Measurements from ENCODE around the gene TRMO.
"Not testable (repeated sequence)": the region's sequence is repeated elsewhere in the genome, so short reads cannot be mapped to it uniquely, and the experiment has no call there.

The TRMO gene

GRCh38 chr9:97921959-97922724 lies at the start of gene TRMO:
Gene TRMO, minus strand, starts transcription at chr9:97922500. Its CDS starts 7 bp downstream, at chr9:97922493.
- DNase-seq = peak; percentile 67

GRCh38 chr9:97970165-97970564 lies 47.9 kb upstream of the TRMO start:
- no peak for DNase-seq

- no peak for DNase-seq
These were observed 46.7 kb upstream of the TRMO start for GRCh38 chr9:97969014-97969413.

- DNase-seq = no peak
These were observed 44.2 kb upstream of the TRMO start for GRCh38 chr9:97966493-97966892.

- no peak for DNase-seq
These were observed 42.6 kb upstream of the TRMO start for GRCh38 chr9:97964901-97965300.

GRCh38 chr9:97963232-97963631 lies 40.9 kb upstream of the TRMO start:
- DNase-seq = no peak

- no peak for DNase-seq
These were observed 40.3 kb upstream of the TRMO start for GRCh38 chr9:97962575-97962974.

GRCh38 chr9:97962136-97962535 lies 39.8 kb upstream of the TRMO start:
- DNase-seq = no peak

GRCh38 chr9:97961361-97961760 lies 39.1 kb upstream of the TRMO start:
- no peak for DNase-seq

GRCh38 chr9:97960678-97961328 lies 38.5 kb upstream of the TRMO start:
- not testable (repeated sequence) for DNase-seq

GRCh38 chr9:97959585-97959984 lies 37.3 kb upstream of the TRMO start:
- DNase-seq = no peak

GRCh38 chr9:97958812-97959511 lies 36.7 kb upstream of the TRMO start:
- DNase-seq = no peak

- DNase-seq = no peak
These were observed 34.0 kb upstream of the TRMO start for GRCh38 chr9:97956331-97956730.

- no peak for DNase-seq
These were observed 32.3 kb upstream of the TRMO start for GRCh38 chr9:97954550-97954989.

- not testable (repeated sequence) for DNase-seq
These were observed 28.6 kb upstream of the TRMO start for GRCh38 chr9:97950873-97951272.

GRCh38 chr9:97947094-97947493 lies 24.8 kb upstream of the TRMO start:
- not testable (repeated sequence) for DNase-seq

- DNase-seq = not testable (repeated sequence)
These were observed 23.2 kb upstream of the TRMO start for GRCh38 chr9:97945470-97945869.

- DNase-seq = no peak
These were observed 22.3 kb upstream of the TRMO start for GRCh38 chr9:97944612-97945011.

GRCh38 chr9:97943308-97943855 lies 21.1 kb upstream of the TRMO start:
- DNase-seq = no peak

- no peak for DNase-seq
These were observed 19.0 kb upstream of the TRMO start for GRCh38 chr9:97941323-97941722.

- no peak for DNase-seq
These were observed 18.4 kb upstream of the TRMO start for GRCh38 chr9:97940741-97941140.

GRCh38 chr9:97940233-97940632 lies 17.9 kb upstream of the TRMO start:
- DNase-seq = no peak

- DNase-seq = no peak
These were observed 15.9 kb upstream of the TRMO start, which contains the start of gene HEMGN for GRCh38 chr9:97938081-97938644. Gene HEMGN, minus strand, starts transcription at chr9:97938172. Its CDS starts 36 bp downstream, at chr9:97938136.

All from NCI-H187 treated with DMSO at 0.1 percent for 48 hours (cell line).